Regular cardiac myocyte (primary cell): ENCODE measurements around the gene PSMB8. TPM values are rescaled to one million over a fixed set of nuclear protein-coding genes. Genes with fewer than 3 reads are reported as not detected.

Experiments used
- total RNA-seq: library from RNA; depleted of rRNA; stranded (reverse); fragments of >200 nt; gene quantifications from 2 replicates; pipeline ENCODE4 v1.2.3, GENCODE V29; 2014

The PSMB8 gene
- total RNA-seq, result 29.0 and 54.6 TPM in 2 replicates

GRCh38 chr6:32843979-32844838 is at the start of gene PSMB8:
Gene PSMB8 (minus strand): TSS chr6:32844047. CDS start chr6:32843996, 51 bp downstream.

GRCh38 chr6:32853541-32854375 is 9.9 kb upstream of the PSMB8 start, which contains the start of the genes PSMB9 and TAP1:
Gene PSMB9 (plus strand): TSS chr6:32854192. CDS start chr6:32854230, 38 bp downstream.
Gene TAP1 (minus strand): TSS chr6:32853704. CDS start chr6:32853636, 68 bp downstream.

GRCh38 chr6:32838114-32838958 is 5.5 kb downstream of the PSMB8 start, which contains the start of gene TAP2:
Gene TAP2 (minus strand): TSS chr6:32838739. CDS start chr6:32838233, 506 bp downstream.

GRCh38 chr6:32816746-32817204 is 27.1 kb downstream of the PSMB8 start, which contains the start of gene HLA-DOB:
Gene HLA-DOB (minus strand): TSS chr6:32817002. CDS start chr6:32816951, 51 bp downstream.

Other genes starting within 250 kb of the PSMB8 start
- not detected in 2 replicates for gene HLA-DQA1, start 206.6 kb downstream of the PSMB8 start, total RNA-seq
- gene HLA-DQB1, start 177.4 kb downstream of the PSMB8 start, total RNA-seq, result under 0.01 TPM in 1 of 2 replicates, not detected in the other
- not detected in 2 replicates for gene HLA-DQA2, start 102.7 kb downstream of the PSMB8 start, total RNA-seq
- not detected in 2 replicates for gene HLA-DQB2, start 80.5 kb downstream of the PSMB8 start, total RNA-seq
- under 0.01 and 0.28 TPM in 2 replicates for gene HLA-DOB, start 27.0 kb downstream of the PSMB8 start, total RNA-seq
- gene TAP2, start 5.3 kb downstream of the PSMB8 start, total RNA-seq, result 10.4 and 22.6 TPM in 2 replicates
- gene TAP1, start 9.7 kb upstream of the PSMB8 start, total RNA-seq, result 62.0 and 68.2 TPM in 2 replicates
- gene PSMB9, start 10.1 kb upstream of the PSMB8 start, total RNA-seq, result 35.2 and 52.9 TPM in 2 replicates
- under 0.01 and 1.4 TPM in 2 replicates for gene HLA-DMB, start 97.0 kb upstream of the PSMB8 start, total RNA-seq
- gene HLA-DMA, start 109.0 kb upstream of the PSMB8 start, total RNA-seq, result 2.1 and 6.2 TPM in 2 replicates
- 63.7 and 73.2 TPM in 2 replicates for gene BRD2, start 124.5 kb upstream of the PSMB8 start, total RNA-seq
- gene HLA-DOA, start 165.5 kb upstream of the PSMB8 start, total RNA-seq, result not detected in 2 replicates
- gene HLA-DPA1, start 229.6 kb upstream of the PSMB8 start, total RNA-seq, result 1.9 and 2.8 TPM in 2 replicates
- gene HLA-DPB1, start 231.9 kb upstream of the PSMB8 start, total RNA-seq, result 22.3 and 26.8 TPM in 2 replicates